Naive thymus-derived CD4-positive, alpha-beta T cell (primary cell): ENCODE data around the gene OR10AD1. TPM values are rescaled to one million over a fixed set of nuclear protein-coding genes. Genes with fewer than 3 reads are reported as not detected.

Experiments used
- ATAC-seq: fragments of 150-1000 bp; cut with Tn5 transposase; 2 replicates; pipeline ENCODE4 v1.10.0; 2021; ENCODE audit warnings: mild to moderate bottlenecking, moderate library complexity
- CTCF ChIA-PET: fragments of 350-600 bp; sonication (Branson Sonifier 250); formaldehyde crosslinking; loops from one replicate; lab custom pipeline; 2021; ENCODE audit warnings: antibody characterized with exemption; lab: Charles Lee
- POLR2A ChIA-PET: fragments of 350-600 bp; sonication (Branson Sonifier 250); formaldehyde crosslinking; loops from one replicate; lab custom pipeline; 2021; ENCODE audit warnings: antibody characterized with exemption, inconsistent platforms; lab: Charles Lee
- DNase-seq, 9 donors: peaks; one replicate each; pipeline versions ENCODE4 v3.0.0 to v3.0.0-alpha.2; 2020 to 2022; ENCODE audit warnings: mixed read lengths in 1 of 9
- H3K27ac ChIP-seq: one replicate; pipeline ENCODE4 v1.7.0; 2013; ENCODE audit warnings: mild to moderate bottlenecking, low read depth, low read length, moderate library complexity
- H3K27me3 ChIP-seq, 2 donors: one replicate each; pipeline ENCODE4 v1.7.0; 2013; ENCODE audit warnings: low read length in 2 of 2, mild to moderate bottlenecking in 2 of 2, moderate library complexity in 2 of 2; ENCODE audit not compliant: control insufficient read depth in 2 of 2, insufficient read depth in 2 of 2
- H3K36me3 ChIP-seq, 3 experiments: 1 replicate in 2 of 3; 2 replicates in 1 of 3; pipeline ENCODE4 v1.7.0; 2013; ENCODE audit warnings: low read length in 3 of 3, mild to moderate bottlenecking in 3 of 3, moderate library complexity in 1 of 3; ENCODE audit not compliant: insufficient read depth in 3 of 3, control insufficient read depth in 2 of 3
- H3K4me1 ChIP-seq, 2 donors: one replicate each; pipeline ENCODE4 v1.7.0; 2013; ENCODE audit warnings: low read length in 2 of 2, mild to moderate bottlenecking in 2 of 2, moderate library complexity in 1 of 2; ENCODE audit not compliant: control insufficient read depth in 2 of 2, insufficient read depth in 2 of 2
- H3K4me3 ChIP-seq: 2 replicates; pipeline ENCODE4 v1.7.0; 2013; ENCODE audit warnings: mild to moderate bottlenecking, low read length
- H3K9me3 ChIP-seq, 3 experiments: 1 replicate in 2 of 3; 2 replicates in 1 of 3; pipeline ENCODE4 v1.7.0; 2013; ENCODE audit warnings: low read length in 3 of 3; ENCODE audit not compliant: control insufficient read depth in 2 of 3
- H3K27ac Mint-ChIP-seq, 9 donors: one replicate each; pipeline ENCODE4 v1.8.0; 2020 to 2022; ENCODE audit warnings: mixed read lengths in 9 of 9, mild to moderate bottlenecking in 8 of 9, moderate library complexity in 5 of 9, inconsistent platforms in 2 of 9
- H3K27me3 Mint-ChIP-seq, 5 donors: one replicate each; pipeline ENCODE4 v1.8.0; 2021 to 2022; ENCODE audit warnings: mixed read lengths in 5 of 5, mild to moderate bottlenecking in 1 of 5
- H3K36me3 Mint-ChIP-seq, 5 donors: one replicate each; pipeline ENCODE4 v1.8.0; 2020 to 2022; ENCODE audit warnings: mixed read lengths in 5 of 5, mild to moderate bottlenecking in 3 of 5, inconsistent platforms in 1 of 5
- H3K4me1 Mint-ChIP-seq, 7 donors: one replicate each; pipeline ENCODE4 v1.8.0; 2020 to 2022; ENCODE audit warnings: mixed read lengths in 7 of 7, mild to moderate bottlenecking in 3 of 7, inconsistent platforms in 1 of 7
- H3K4me3 Mint-ChIP-seq, 10 donors: one replicate each; pipeline ENCODE4 v1.8.0; 2020 to 2022; ENCODE audit warnings: mild to moderate bottlenecking in 10 of 10, mixed read lengths in 10 of 10, moderate library complexity in 6 of 10, inconsistent platforms in 2 of 10
- H3K9me3 Mint-ChIP-seq, 11 donors: one replicate each; pipeline ENCODE4 v1.8.0; 2020 to 2022; ENCODE audit warnings: mixed read lengths in 11 of 11, mild to moderate bottlenecking in 4 of 11, inconsistent platforms in 1 of 11, moderate library complexity in 1 of 11
- intact Hi-C, 2 donors: fragments of 100-400 bp; cut with micrococcal nuclease; formaldehyde crosslinking; loops; one replicate each; pipeline ENCODE4 v1.15.1; 2023
- polyA plus RNA-seq, 2 donors: library from polyadenylated mRNA; unstranded; fragments of 300-500 nt; fragmentation: Illumina TruSeq; gene quantifications; one replicate each; pipeline ENCODE4 v1.2.3, GENCODE V29; 2021
- total RNA-seq, 6 experiments: library from RNA in 5 of 6; stranded (reverse) in 5 of 6; gene quantifications; 1 replicate in 5 of 6; 2 replicates in 1 of 6; pipeline ENCODE4 v1.2.3 and lab custom pipeline; 2021 to 2026

The OR10AD1 gene
- total and polyA plus RNA-seq, 7 experiments from 2014 or later = not detected

DNA sequence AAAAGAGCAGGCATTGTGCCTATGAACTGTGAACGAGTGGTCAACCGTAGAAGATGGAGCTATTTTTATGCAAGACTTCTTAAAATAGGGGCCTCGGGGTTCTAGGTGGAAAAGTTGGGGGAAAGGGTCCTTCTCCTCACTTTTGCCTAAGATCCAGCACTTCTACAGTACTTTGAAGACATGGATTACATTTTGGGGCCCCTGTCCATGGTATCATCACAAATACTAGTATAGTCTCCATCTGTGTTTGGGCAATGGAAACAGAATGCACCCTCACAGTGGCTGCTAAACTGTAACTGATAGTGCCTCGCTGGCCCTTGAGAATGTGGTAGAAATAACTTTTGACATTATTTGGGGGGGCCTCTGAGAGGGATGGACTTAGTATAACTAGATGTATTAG lies 25.1 kb downstream of the OR10AD1 start:
- Histone ChIP-seq H3K4me3 (no peak overlapping the region), H3K9me3 (no peaks in the 10 kb centered on the region), H3K4me1 (peaks cover 5 to 6% of the 10 kb centered on the region in 2 donors), H3K27me3 (no peaks in the 10 kb centered on the region), H3K36me3 (no peaks in the 10 kb centered on the region), H3K27ac (no peak overlapping the region)
- no peak overlapping the region for H3K4me3 Mint-ChIP-seq
- ChIA-PET CTCF (no interaction called here), POLR2A (interaction anchor here (0.6 kb wide), 1 partner anchor 32 kb away, joined by 3 read pairs; no protein-coding TSS in a partner anchor)
- intact Hi-C loops = no loop called here
- no peaks in the 10 kb centered on the region for H3K36me3 Mint-ChIP-seq
- DNase-seq (no peak), ATAC-seq (no peak)
- peaks cover 5 to 22% (median 12%) of the 10 kb centered on the region in 7 donors for H3K4me1 Mint-ChIP-seq
- H3K9me3 Mint-ChIP-seq = no peaks in the 10 kb centered on the region
- no peak overlapping the region for H3K27ac Mint-ChIP-seq
- H3K27me3 Mint-ChIP-seq = peaks cover 4 to 53% (median 32%) of the 10 kb centered on the region in 5 donors

DNA sequence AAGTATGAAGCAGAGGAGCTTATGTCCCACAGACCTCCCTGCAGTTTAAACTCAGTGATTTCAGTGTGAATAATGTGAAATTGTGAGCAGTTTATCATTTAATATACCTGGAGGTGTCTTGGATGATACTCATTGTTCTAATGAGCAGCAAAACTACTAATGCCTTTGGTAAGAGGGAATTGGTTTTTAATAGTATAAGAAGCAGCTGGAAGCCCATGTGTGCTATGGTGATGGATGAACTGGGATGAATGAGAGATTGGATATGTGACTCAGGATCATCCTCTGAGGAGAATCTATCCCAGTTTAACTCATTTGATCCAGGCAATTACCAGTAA lies 26.7 kb downstream of the OR10AD1 start:
- H3K4me1 ChIP-seq = no peaks in the 10 kb centered on the region
- ChIA-PET POLR2A (interaction anchor here (1.0 to 2.0 kb wide), 2 partner anchors 19 to 23 kb away, joined by 3 to 5 read pairs; partner anchors contain the start of gene ASB8), CTCF (no interaction called here)
- no peaks in the 10 kb centered on the region for H3K36me3 ChIP-seq
- no peak overlapping the region for H3K27ac ChIP-seq
- no peak overlapping the region for H3K4me3 ChIP-seq
- H3K27me3 ChIP-seq = no peaks in the 10 kb centered on the region
- DNase-seq (no peak), ATAC-seq (no peak)
- intact Hi-C loops = no loop called here
- Mint-ChIP-seq H3K36me3 (no peaks in the 10 kb centered on the region), H3K4me3 (peak overlapping the region in 3 of 10 donors; percentile 55 to 70 (median 63)), H3K4me1 (peaks cover 0 to 12% (median 4%) of the 10 kb centered on the region in 7 donors), H3K27me3 (peaks cover 4 to 51% (median 32%) of the 10 kb centered on the region in 5 donors), H3K27ac (no peak overlapping the region), H3K9me3 (no peaks in the 10 kb centered on the region)
- H3K9me3 ChIP-seq = no peaks in the 10 kb centered on the region

DNA sequence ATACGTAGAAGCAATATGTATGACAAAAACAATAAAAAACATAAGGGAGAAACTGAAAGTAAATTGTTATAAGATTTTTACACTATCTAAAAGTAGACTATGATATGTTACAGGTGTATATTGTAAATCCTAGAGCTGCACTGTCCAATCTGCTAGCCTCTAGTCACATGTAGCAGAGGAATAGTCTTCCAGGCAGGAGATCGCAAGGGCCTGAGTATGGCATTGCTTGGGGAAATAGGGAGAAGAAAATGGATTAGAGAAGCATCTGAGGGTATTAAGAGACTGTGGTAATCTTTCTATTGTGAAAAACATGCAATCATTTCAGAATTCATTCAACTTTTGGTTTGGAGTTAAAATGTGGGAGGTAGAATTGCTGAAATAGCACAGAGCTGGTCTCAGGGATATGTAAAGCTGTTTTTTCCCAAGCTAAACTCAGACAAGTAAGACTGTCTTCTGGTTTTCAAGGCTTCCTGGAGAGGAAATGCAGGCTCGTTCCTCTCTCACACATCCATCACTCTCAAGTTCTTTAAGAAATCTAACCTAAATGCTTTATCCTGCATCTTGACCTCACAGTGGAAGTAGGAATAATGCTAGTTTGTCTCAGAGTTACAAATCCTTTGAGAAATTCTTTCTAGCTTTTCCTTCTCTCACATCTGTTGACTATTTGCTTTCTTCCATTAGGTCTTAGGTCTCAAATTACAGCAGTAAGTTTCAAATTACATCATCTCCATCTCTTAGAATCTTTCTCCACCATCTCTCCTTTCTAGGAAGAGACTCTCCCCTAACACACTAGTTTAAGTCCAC lies 27.3 kb downstream of the OR10AD1 start:
- no peaks in the 10 kb centered on the region for H3K27me3 ChIP-seq
- H3K4me1 ChIP-seq = no peaks in the 10 kb centered on the region
- H3K9me3 ChIP-seq = no peaks in the 10 kb centered on the region
- peak overlapping the region in 6 of 10 donors; percentile 47 to 70 (median 59) for H3K4me3 Mint-ChIP-seq
- no peaks in the 10 kb centered on the region for H3K36me3 Mint-ChIP-seq
- no peak overlapping the region for H3K4me3 ChIP-seq
- peaks cover 0 to 10% (median 4%) of the 10 kb centered on the region in 7 donors for H3K4me1 Mint-ChIP-seq
- H3K27me3 Mint-ChIP-seq = peaks cover 4 to 45% (median 27%) of the 10 kb centered on the region in 5 donors
- ChIA-PET POLR2A (interaction anchor here (1.0 to 2.0 kb wide), 2 partner anchors 18 to 24 kb away, joined by 3 to 5 read pairs; partner anchors contain the start of gene ASB8), CTCF (no interaction called here)
- peak overlapping the region in 2 of 9 donors; percentile 60 to 75 for H3K27ac Mint-ChIP-seq
- ATAC-seq (no peak), DNase-seq (no peak)
- intact Hi-C loops = no loop called here
- H3K27ac ChIP-seq = no peak overlapping the region
- H3K9me3 Mint-ChIP-seq = no peaks in the 10 kb centered on the region
- no peaks in the 10 kb centered on the region for H3K36me3 ChIP-seq

DNA sequence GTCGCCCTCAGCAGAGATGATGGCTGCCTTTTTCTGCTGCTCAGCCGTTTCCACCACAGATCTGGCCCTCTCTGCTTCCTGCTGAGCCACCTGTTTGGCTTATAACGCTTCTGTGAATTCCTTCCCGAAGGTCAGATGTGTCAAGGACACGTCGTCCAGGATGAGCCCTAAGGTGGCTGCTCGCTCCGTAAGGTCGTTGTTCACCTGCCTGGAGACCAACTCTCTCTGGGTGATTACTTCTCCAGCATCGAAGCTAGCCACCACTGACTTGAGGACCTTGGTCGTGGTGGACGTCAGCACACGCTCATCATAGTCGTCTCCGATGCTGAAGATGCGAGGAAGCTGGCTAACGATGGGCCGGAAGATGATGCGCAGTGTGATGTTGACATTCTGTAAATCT lies 34.1 kb downstream of the OR10AD1 start:
- POLR2A ChIA-PET = interaction anchor here (0.9 kb wide), 1 partner anchor 10 kb away, joined by 3 read pairs; no protein-coding TSS in a partner anchor
- Mint-ChIP-seq H3K4me1 (peaks cover 0 to 5% (median 2%) of the 10 kb centered on the region in 7 donors), H3K27ac (no peak overlapping the region), H3K4me3 (no peak overlapping the region), H3K9me3 (no peaks in the 10 kb centered on the region), H3K36me3 (no peaks in the 10 kb centered on the region), H3K27me3 (peaks cover 0 to 26% (median 12%) of the 10 kb centered on the region in 5 donors)
- CTCF ChIA-PET = no interaction called here
- DNase-seq = no peak
- intact Hi-C loops = loop anchor here (5.0 kb wide), 3 partner anchors 167 to 517 kb away; partner anchors contain the start of gene COL2A1 (in 1 of the 2)
- no peak overlapping the region for H3K27ac ChIP-seq
- no peak overlapping the region for H3K4me3 ChIP-seq
- no peaks in the 10 kb centered on the region for H3K36me3 ChIP-seq
- H3K4me1 ChIP-seq = no peaks in the 10 kb centered on the region
- no peak for ATAC-seq
- no peaks in the 10 kb centered on the region for H3K9me3 ChIP-seq
- H3K27me3 ChIP-seq = no peaks in the 10 kb centered on the region

DNA sequence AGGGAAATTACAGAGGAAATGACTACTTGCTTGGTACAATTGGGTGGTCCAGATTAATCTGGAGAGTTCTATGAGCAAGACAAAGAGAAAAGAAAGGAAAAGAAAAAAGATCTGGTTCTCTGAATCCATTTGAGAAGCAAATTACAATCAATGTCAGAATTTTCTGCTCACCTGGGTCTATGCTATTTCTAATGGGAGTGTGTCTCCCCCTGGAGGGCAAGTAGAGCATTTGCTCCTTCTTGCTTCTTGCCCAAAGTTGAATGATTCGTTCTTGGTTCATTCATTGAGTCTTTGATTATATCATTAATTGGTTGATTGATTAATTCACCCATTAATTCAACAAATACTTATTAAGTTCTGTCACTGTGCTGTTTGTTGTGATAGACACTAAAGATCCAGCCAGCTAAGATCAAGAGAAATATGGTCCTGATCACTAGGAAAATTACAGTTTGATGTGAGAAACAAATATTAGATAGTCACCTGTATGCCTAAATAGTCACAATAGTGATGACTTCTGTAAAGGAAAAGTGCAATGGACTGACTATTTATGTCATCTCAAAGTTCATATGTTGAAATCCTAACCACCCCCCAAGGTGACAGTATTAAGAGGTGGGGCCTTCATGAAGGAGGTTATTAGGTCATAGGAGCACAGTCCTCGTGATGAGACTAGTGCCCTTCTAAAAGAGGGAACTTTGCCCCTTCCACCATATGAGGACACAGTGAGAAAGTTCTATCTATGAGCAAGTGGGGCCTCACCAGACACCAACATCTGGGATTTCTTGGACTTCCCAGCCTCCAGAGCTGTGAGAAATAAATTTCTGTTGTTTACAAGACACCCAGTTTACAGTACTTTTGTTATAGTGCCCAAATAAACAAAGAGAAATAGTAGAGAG lies 37.8 kb downstream of the OR10AD1 start:
- no peak overlapping the region for H3K4me3 ChIP-seq
- H3K4me1 ChIP-seq = no peaks in the 10 kb centered on the region
- DNase-seq (peak in 7 of 9 donors; percentile 54 to 77 (median 70)), ATAC-seq (peak; percentile 87)
- H3K27ac Mint-ChIP-seq = no peak overlapping the region
- peaks cover 2 to 16% (median 14%) of the 10 kb centered on the region in 7 donors for H3K4me1 Mint-ChIP-seq
- no peaks in the 10 kb centered on the region for H3K27me3 ChIP-seq
- H3K9me3 Mint-ChIP-seq = no peaks in the 10 kb centered on the region
- ChIA-PET CTCF (interaction anchor here (0.7 to 2.0 kb wide), 12 partner anchors 9 to 451 kb away, joined by 3 to 8 read pairs (median 4); partner anchors contain the start of gene SENP1), POLR2A (interaction anchor here (0.6 to 1.2 kb wide), 3 partner anchors 9 to 24 kb away, joined by 4 to 6 read pairs (median 4); no protein-coding TSS in a partner anchor)
- no peaks in the 10 kb centered on the region for H3K36me3 Mint-ChIP-seq
- H3K27ac ChIP-seq = no peak overlapping the region
- H3K4me3 Mint-ChIP-seq = no peak overlapping the region
- H3K36me3 ChIP-seq = no peaks in the 10 kb centered on the region
- intact Hi-C loops = loop anchor here (1.0 to 5.0 kb wide), 15 partner anchors 8 to 513 kb away; partner anchors contain the start of genes TMEM106C (in 2 of the 2), ASB8 (in 1 of the 2), COL2A1 (in 1 of the 2) and SENP1 (in 1 of the 2)
- H3K9me3 ChIP-seq = no peaks in the 10 kb centered on the region
- H3K27me3 Mint-ChIP-seq = peaks cover 0 to 33% (median 12%) of the 10 kb centered on the region in 5 donors

DNA sequence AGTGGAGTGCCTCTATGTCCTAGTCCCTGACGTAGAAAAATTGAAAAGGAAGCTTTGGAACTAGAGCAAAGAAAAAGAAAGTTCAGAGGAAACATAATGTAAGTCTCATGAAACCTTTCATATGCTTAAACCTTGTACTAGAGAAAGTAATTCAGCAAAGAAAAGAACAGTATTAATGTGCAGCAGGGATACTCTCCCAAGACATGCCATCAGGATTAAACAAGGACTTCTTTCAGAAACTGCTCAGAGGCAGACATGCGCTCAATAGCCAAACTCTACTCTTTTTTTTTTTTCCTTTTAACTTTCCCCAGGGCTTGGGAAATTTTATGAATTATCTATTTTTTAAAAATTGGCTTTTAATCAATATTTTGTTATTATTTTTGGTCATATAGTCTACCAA lies 38.6 kb downstream of the OR10AD1 start:
- no peaks in the 10 kb centered on the region for H3K9me3 ChIP-seq
- H3K4me3 Mint-ChIP-seq = no peak overlapping the region
- no peak for ATAC-seq
- no peak overlapping the region for H3K27ac Mint-ChIP-seq
- intact Hi-C loops = loop anchor here (2.0 kb wide), 2 partner anchors 58 to 60 kb away; partner anchors contain the start of gene SENP1 (in 1 of the 2)
- DNase-seq = no peak
- POLR2A ChIA-PET = interaction anchor here (0.5 to 1.1 kb wide), 3 partner anchors 19 to 79 kb away, joined by 3 to 4 read pairs (median 4); partner anchors contain the start of gene CCDC184
- H3K36me3 ChIP-seq = no peaks in the 10 kb centered on the region
- H3K4me1 Mint-ChIP-seq = peaks cover 2 to 19% (median 15%) of the 10 kb centered on the region in 7 donors
- H3K27ac ChIP-seq = no peak overlapping the region
- H3K27me3 ChIP-seq = no peaks in the 10 kb centered on the region
- CTCF ChIA-PET = interaction anchor here (0.7 to 2.0 kb wide), 8 partner anchors 33 to 263 kb away, joined by 3 to 8 read pairs (median 4); partner anchors contain the start of gene SENP1
- no peaks in the 10 kb centered on the region for H3K9me3 Mint-ChIP-seq
- no peaks in the 10 kb centered on the region for H3K36me3 Mint-ChIP-seq
- H3K4me3 ChIP-seq = no peak overlapping the region
- H3K4me1 ChIP-seq = no peaks in the 10 kb centered on the region
- H3K27me3 Mint-ChIP-seq = peaks cover 0 to 33% (median 12%) of the 10 kb centered on the region in 5 donors
